ENCODE data around the gene SCMH1. TPM values are rescaled to one million over a fixed set of nuclear protein-coding genes. Genes with fewer than 3 reads are reported as not detected.

The SCMH1 gene
- total RNA-seq, 1 donor from 2014 or later: 57.6 TPM

- no peak for DNase-seq (ENCODE audit: low spot score, unreplicated experiment)
- no peak for TF ChIP-seq CTCF (IDR thresholded peaks at IDR 0.05; ENCODE audit: unreplicated experiment)
- Mint-ChIP-seq H3K4me3 (ENCODE audit: low read depth) (no peak overlapping the region), H3K27me3 (no peaks in the 10 kb centered on the region), H3K36me3 (ENCODE audit: insufficient read depth) (peaks cover 27% of the 10 kb centered on the region), H3K27ac (no peak overlapping the region), H3K9me3 (ENCODE audit: low read depth) (peaks cover 22% of the 10 kb centered on the region), H3K4me1 (ENCODE audit: low read depth) (no peaks in the 10 kb centered on the region)
Measured at GRCh38 chr1:41078616-41079015, 163.5 kb downstream of the SCMH1 start.

- Mint-ChIP-seq H3K4me1 (ENCODE audit: low read depth) (no peaks in the 10 kb centered on the region), H3K9me3 (ENCODE audit: low read depth) (peaks cover 22% of the 10 kb centered on the region), H3K27ac (no peak overlapping the region), H3K27me3 (no peaks in the 10 kb centered on the region), H3K36me3 (ENCODE audit: insufficient read depth) (peaks cover 27% of the 10 kb centered on the region), H3K4me3 (ENCODE audit: low read depth) (no peak overlapping the region)
- TF ChIP-seq CTCF (IDR thresholded peaks at IDR 0.05; ENCODE audit: unreplicated experiment): no peak
- no peak for DNase-seq (ENCODE audit: low spot score, unreplicated experiment)
Measured at GRCh38 chr1:41078193-41078592, 163.9 kb downstream of the SCMH1 start.

- H3K36me3 Mint-ChIP-seq (ENCODE audit: insufficient read depth): peaks cover 21% of the 10 kb centered on the region
- H3K27me3 Mint-ChIP-seq: no peaks in the 10 kb centered on the region
- H3K4me1 Mint-ChIP-seq (ENCODE audit: low read depth): no peaks in the 10 kb centered on the region
- H3K27ac Mint-ChIP-seq: no peak overlapping the region
- H3K9me3 Mint-ChIP-seq (ENCODE audit: low read depth): peaks cover 13% of the 10 kb centered on the region
- no peak for TF ChIP-seq CTCF (IDR thresholded peaks at IDR 0.05; ENCODE audit: unreplicated experiment)
- H3K4me3 Mint-ChIP-seq (ENCODE audit: low read depth): no peak overlapping the region
- no peak for DNase-seq (ENCODE audit: low spot score, unreplicated experiment)
Measured at GRCh38 chr1:41073971-41074370, 168.1 kb downstream of the SCMH1 start.

- DNase-seq (ENCODE audit: low spot score, unreplicated experiment): no peak
- no peak overlapping the region for H3K4me3 Mint-ChIP-seq (ENCODE audit: low read depth)
- H3K27me3 Mint-ChIP-seq: no peaks in the 10 kb centered on the region
- no peak overlapping the region for H3K27ac Mint-ChIP-seq
- no peak for TF ChIP-seq CTCF (IDR thresholded peaks at IDR 0.05; ENCODE audit: unreplicated experiment)
- H3K4me1 Mint-ChIP-seq (ENCODE audit: low read depth): no peaks in the 10 kb centered on the region
- H3K9me3 Mint-ChIP-seq (ENCODE audit: low read depth): no peaks in the 10 kb centered on the region
- peaks cover 16% of the 10 kb centered on the region for H3K36me3 Mint-ChIP-seq (ENCODE audit: insufficient read depth)
Measured at GRCh38 chr1:41072051-41072450, 170.1 kb downstream of the SCMH1 start.

GRCh38 chr1:41056907-41057306 is 185.2 kb downstream of the SCMH1 start:
- peaks cover 12% of the 10 kb centered on the region for H3K9me3 Mint-ChIP-seq (ENCODE audit: low read depth)
- H3K36me3 Mint-ChIP-seq (ENCODE audit: insufficient read depth): peaks cover 31% of the 10 kb centered on the region
- no peaks in the 10 kb centered on the region for H3K27me3 Mint-ChIP-seq
- no peak for TF ChIP-seq CTCF (IDR thresholded peaks at IDR 0.05; ENCODE audit: unreplicated experiment)
- no peaks in the 10 kb centered on the region for H3K4me1 Mint-ChIP-seq (ENCODE audit: low read depth)
- no peak overlapping the region for H3K4me3 Mint-ChIP-seq (ENCODE audit: low read depth)
- no peak for DNase-seq (ENCODE audit: low spot score, unreplicated experiment)
- no peak overlapping the region for H3K27ac Mint-ChIP-seq
